Activated gamma-delta T cell (primary cell): ENCODE results near the gene BTAF1.

Source experiments
- DNase-seq: peaks from one replicate; lab custom pipeline; 2025; lab: John Stamatoyannopoulos, UW

Gene BTAF1

DNA sequence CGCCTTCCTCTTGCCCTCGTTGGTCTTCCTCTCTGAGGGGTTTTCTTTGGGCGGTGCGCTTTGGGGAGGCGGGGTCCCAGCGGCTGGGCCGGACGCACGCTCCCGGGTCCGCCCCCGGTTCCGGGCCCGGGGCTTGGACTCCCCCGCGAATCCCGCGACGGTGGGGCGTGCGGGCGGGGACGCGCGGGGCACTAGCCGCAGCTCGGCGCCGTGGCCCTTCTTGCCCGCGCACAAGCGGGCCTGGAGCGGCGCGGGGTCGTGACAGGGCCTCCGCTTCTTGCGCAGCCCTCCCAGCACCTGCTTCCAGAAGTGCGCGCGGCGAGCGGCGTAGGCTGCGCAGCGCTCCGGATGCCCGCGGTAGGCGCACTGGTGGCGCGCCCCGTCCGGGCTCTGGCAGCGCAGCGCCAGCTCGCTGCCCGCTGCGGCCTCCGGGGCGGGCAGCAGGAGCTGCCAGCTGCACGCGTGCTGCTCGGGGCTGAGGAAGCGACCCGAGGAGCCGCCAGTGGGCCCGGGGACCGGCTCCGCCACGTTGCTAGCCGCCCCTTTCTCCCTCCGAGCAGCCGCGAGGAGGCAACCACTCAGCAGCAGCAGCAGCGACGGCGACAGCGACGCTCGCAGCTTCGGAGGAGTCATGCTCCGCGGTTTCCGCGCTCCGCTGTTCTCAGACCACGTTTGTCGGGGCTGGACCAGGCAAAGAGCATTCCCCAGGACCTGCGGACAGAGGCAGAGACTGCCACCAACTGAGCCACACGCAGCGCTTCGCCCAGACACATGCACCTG lies 15.0 kb upstream of the BTAF1 start:
- DNase-seq: peak; percentile 57

DNA sequence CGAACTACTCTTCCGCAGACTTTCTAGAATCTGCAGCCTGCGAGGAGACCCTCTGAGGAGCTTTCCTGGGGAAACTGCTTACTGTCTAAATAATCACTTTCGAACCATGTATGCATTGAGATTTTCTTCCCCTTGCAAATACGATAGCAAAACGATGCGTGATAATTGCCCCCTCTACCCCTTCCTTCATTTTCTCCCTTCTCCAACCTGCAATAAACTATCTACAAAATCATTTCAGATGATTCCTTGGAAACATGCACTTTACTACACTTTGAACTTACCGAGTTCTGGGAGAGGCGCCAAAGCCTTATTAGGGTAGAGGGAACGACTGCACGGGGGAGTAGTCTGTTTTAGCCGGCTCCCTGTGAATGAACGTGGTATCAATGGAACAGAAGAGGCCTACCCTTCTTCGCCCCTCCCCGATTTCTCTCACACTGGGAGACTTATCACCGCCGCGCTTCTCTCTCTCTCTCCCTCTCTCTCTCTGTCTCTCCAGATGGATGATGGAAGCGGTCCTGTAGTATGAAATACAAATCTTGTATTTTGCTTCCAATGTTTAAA lies 14.4 kb upstream of the BTAF1 start, which contains the start of gene FGFBP3:
Gene FGFBP3, minus strand, starts transcription at position 370 of the 561 bp plus-strand sequence. CDS start 517 bp downstream, outside the sequence.
- no peak for DNase-seq

DNA sequence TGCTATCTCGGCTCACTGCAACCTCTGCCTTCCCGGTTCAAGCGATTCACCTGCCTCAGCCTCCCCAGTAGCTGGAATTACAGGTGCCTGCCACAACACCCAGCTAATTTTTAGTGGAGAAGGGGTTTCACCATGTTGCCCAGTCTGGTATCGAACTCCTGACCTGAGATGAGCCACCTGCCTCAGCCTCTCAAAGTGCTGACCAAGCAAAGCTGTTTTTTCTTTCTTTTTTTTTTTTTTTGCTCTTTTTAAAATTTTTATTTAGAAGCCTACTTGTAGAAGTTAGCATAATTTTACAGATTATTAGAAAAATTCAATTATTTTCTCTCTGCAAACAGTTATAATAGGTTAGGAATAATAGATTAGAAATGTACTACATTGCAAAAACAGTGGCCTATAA lies 13.1 kb upstream of the BTAF1 start:
- no peak for DNase-seq

DNA sequence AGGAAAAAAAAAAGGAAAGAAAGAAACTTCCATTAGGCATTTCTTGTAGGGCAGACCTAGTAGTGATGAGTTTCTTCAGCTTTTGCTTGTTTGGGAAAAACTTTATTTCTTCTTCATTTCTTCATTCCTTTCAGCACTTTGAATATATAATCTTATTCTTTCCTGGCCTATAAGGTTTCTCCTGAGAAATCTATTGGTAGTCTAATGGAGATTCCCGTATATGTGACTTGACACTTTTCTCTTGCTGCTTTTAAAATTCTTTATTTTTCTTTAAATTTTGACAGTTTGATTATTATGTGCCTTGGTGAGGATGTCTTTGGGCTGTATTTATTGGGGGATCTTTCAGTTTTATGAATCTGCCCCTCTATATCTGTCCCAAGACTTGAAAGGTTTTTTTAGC lies 3.9 kb upstream of the BTAF1 start:
- DNase-seq: no peak

DNA sequence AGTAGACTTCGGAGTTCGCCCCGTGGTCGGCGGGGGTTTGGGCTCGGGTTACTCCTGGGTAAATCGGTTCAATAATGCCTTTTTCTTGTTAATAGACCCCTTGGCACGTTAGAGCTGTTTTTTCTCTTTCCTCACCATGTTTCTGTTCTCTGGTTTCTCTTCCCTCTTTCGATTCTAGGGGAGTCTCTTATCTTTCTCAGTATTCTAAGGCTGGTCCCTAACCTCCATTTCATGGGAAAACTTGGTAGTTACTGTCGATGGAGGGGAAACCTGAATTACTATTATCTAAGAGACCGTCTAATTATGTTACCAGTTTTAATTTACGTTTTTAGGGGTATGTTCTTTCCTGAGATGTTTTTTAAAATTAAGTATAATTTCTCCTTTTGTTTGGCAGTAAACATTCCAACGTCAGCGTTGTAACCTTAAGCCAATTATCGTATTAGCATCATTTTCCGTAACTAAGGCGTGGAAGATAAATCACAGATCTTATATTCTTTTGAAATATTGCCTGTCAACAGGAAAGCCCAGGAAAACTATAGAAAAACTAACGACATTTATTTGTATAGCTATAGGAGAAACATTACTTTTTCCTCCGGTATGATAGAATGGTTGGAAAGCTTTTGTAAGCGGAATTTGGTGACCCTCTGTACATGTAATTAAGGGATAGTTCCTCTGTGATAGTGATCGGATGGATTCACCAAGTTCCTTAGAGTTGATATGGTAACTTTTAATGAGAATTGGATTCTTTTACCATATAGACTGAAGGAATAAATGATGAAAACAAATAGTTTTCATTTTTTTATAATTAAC lies 847 bp downstream of the BTAF1 start:
- DNase-seq: no peak

DNA sequence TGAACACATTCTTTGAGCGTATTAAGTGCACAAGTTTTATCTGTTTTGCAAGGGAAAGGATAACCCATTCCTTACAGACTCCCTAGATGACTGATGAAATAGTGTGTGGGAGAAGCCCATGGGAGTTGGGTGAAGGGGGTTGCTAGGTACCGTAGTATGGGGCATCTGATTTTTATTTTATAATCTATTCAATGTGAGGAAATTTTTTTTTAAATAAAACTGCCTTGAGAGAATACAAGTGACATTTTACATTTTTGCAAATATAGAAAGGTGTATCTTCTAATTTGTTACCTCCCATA lies 1.4 kb downstream of the BTAF1 start:
- DNase-seq: no peak

DNA sequence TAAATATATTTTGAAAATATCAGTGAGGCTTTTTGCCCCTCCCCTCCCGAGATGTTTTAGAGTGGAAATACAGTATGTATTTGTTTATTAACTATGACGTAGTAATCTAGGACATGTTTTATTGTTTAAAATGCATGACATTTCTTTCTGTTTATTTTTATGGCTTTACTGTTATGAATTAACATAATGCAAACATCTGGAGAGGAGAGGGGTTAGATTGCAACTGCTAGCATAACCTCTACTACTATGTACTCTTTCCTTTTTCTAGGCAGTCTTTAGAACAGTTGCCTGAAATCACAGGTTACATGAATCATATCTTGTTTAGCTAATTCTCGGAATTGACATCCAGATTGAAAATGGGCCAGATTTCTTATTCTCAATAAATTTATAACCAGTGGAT lies 7.4 kb downstream of the BTAF1 start:
- DNase-seq: no peak

DNA sequence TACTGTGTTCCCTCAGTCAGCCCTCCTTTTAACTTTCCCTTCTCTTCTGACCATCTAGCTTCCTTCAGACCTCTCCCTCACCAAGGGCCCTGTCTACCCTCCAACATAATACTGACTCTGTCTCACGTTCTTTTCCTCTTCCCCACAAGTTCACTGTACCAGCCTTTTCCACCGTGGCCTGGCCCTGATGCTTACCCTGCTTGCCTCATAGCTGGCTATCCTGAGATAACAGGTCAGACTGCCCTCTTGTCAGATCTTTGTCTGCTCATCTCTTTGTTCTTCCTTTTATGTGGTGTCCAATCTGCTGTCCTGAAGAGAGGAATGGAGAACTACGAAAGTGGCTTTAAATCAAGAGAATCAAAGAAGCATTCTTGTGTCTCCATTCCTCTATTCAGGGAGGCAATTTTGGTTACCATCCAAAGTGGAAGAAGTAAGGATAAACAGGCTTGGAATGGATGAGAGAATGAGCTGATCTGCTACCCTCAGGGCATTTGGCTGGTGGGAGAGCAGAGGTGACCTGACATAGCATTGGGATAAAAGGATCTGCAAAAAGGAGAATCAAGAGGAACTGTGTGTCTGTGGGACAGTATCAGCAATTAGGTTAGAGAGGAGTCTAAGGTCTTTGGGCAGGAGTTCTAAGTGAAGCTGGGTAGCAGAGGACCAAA lies 8.1 kb downstream of the BTAF1 start:
- no peak for DNase-seq

DNA sequence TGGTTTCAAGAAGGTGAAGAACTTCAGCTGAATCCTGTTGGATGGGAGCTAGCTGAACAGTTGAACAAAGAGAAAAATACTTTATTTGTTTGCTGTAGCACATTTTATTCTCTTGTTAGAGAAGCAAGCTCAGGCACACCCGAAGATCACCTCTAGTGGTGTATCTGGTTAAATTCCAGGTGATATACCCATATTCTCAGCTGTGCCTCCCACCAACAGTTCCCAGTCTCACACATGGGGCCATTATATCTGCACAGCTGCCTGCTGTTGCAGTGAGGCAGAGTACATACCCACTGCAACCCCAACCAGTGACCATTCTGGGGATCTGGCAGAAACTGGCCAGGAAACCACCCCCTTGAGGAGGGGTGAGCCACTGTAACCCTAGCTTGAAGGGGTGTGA lies 9.2 kb downstream of the BTAF1 start:
- DNase-seq: no peak

DNA sequence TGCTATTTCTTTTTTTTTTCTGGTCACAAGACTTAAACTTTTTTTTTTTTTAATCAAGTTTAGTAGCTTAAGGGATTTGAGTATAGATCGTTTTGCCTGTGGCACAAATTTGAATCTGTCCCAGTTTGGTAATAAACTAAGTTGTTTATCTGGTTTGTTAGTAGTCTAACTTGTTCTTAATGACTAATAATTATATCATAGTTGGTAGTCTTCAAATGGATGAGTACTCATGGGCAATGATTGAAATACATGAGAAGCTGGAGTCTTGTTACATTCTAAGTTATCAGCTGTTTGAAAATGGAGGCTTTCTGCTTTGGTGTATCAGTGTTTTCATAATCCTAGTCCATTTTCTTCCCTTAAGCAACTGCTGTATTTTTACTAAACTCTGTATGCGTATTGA lies 12.3 kb downstream of the BTAF1 start:
- DNase-seq: no peak

DNA sequence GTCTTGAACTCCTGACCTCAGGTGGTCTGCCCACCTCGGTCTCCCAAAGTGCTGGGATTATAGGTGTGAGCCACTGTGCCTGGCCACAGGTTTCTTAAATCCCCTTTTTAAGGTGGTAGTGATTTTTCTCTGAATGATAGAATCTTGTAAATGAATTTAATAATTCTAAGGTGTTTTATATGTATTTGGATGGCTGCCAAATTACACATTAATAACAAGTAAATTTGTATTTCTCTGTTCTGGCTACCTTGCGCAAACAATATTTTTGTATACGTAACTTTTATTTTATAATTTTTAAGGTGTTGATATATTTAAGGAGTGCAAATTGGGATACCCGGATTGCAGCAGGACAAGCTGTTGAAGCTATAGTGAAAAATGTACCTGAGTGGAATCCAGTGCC lies 16.1 kb downstream of the BTAF1 start:
- no peak for DNase-seq

DNA sequence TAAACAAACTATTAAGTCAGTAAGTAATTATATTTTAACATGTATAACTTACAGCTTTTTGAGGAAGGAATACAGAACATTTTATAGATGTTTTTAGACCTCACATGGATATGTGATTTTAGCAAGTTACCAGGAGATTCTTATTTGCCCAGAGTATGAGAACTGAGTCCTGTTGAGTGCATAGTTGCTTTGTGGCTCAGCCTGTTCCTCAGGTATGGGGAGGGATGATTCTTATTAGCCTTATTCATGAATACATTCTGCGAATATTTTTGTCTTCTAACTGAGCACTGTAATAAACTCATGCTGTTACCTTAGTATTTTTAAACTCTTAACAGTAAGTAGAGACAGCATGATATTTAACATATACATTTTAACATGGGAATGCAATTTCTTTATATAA lies 17.9 kb downstream of the BTAF1 start:
- DNase-seq: no peak

DNA sequence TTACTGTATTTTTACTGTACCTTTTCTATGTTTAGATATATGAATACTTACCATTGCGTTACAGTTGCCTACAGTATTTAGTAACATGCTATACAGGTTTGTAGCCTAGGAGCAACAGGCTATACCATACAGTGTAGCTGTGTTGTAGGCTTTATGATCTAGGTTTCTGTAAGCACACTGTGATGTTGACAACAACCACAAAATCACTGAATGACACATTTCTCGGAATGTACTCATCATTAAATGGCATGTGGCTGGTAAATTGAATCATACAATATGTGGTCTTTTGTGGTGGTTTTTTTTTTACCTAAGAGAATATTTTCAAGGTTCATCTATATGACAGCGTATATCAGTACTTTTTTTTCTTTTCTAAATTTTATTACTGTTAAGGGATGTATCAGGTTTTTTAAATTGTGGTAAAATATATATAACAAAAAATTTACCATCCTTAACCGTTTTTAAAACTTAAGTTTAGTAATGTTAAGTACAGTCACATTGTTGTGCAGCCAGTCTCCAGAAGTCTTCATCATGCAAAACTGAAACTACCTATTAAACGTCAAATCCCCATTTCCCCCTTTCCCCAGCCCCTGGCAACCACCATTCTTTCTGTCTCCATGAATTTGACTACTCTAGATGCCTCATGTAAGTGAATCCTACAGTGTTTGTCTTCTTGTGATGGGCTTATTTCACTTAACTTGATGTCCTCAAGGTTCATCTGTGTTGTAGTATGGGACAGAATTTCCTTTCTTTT lies 21.5 kb downstream of the BTAF1 start:
- DNase-seq: no peak

DNA sequence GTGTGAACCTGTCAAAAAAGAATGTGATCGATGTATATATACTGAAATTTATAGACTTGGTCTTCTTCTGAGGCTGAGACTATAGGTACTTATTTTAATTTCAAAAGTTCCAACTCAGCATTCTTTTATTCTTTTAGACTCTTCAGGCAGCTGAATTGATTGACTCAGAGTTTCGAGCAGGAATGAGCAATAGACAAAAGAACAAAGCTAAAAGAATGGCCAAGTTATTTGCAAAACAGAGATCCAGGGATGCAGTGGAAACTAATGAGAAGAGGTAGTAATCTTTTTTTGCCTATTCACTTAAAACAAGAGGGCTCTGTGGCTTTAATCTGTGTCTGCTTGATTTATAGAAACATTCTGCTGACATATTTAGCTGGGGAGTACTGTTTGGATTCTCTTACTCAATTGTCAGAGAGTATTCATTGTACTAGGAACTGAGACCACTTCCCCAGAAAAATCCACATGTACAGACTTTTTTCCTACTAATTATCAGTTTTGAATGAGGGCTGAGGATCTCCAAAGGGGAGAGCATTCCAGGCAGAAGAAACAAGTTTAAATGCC lies 30.1 kb downstream of the BTAF1 start:
- DNase-seq: no peak

DNA sequence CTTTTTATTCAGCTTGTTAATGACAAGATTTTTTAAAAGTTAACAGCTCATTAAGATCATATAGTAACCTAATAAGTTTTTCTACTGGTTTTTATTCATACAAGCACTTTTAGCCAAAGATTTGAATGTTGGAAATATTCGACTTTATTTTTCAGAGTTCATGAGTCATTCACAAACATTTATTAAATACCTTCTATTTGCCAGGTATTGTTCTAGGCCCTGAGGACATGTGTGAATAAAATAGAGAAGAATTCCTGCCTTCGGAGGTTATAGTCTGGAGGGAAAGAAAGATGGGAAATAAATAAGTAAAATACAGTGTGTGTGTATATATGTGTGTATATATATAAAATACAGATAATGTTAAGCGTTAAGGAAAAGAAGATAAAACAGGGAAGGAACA lies 31.5 kb downstream of the BTAF1 start:
- DNase-seq: no peak

DNA sequence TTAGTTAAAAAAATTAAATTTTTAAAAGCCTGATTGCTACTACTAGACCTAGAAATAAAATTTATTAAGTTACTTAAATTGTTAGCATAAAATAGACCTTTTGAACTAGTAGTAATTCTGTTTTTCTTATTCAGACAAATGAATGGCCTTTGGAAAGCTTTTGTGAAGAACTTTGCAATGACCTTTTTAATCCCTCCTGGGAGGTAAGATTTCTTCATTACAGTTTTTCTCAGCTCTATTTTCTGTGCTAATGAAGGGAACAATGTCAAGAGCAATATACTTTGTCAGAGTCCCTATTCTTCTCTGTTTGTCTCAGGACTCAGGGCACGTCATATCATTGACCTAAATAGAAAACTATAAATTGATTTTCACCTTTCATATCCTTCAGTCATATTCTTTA lies 33.5 kb downstream of the BTAF1 start:
- DNase-seq: no peak

DNA sequence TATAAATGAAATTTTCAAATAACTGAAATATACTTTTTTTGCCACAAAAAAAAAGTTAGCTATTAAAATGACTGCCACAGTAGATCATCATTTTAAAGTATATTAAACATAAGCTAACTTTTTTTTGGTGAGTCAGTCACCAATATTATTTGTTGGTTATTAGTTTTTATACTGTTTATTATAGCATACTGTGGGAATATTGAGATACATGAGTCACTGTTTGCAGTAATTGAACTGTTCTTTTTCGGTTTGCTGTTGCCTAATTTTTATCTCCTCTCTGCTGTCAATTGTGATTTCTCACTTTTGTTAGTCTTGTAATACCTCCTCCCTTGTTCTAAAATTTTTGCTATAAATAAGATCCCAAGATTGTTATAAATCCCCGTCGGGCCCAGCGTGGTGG lies 45.7 kb downstream of the BTAF1 start:
- no peak for DNase-seq

DNA sequence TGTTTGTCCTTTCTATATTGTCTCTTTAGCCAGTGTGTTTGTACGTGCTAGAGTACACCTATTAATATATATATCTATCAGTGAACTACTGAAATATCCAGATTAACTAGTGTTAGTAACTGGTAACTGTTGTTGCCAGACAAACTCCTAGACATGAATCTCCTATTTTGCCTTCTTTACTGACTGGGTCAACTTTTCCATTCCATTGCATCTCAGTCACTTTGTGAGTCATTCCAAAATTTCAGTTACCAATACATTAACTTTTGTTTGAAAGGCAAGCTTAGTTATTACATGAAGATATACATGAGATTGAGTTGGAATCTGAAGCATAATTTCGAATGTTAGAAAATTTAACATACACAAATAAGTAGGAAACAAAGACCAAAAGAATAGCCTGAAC lies 51.4 kb downstream of the BTAF1 start:
- no peak for DNase-seq

DNA sequence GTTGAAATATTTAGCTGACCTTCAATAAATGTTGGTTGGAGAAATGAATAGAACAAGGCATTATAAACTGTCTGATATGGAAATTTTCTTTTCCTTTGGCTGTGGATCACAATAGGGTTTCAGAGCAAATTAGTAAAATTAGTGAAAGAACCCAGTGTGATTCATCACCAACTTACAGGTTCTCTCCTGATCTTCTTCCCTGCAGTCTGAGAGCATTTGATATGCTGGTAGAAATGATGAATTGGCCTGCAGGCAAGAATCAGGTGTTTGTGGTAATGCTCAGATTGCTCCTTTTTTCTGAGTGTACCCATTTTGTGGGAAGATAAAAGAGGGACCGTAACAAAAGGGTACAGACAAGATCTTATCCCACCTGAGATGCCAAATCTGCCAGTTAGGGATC lies 51.9 kb downstream of the BTAF1 start:
- no peak for DNase-seq

DNA sequence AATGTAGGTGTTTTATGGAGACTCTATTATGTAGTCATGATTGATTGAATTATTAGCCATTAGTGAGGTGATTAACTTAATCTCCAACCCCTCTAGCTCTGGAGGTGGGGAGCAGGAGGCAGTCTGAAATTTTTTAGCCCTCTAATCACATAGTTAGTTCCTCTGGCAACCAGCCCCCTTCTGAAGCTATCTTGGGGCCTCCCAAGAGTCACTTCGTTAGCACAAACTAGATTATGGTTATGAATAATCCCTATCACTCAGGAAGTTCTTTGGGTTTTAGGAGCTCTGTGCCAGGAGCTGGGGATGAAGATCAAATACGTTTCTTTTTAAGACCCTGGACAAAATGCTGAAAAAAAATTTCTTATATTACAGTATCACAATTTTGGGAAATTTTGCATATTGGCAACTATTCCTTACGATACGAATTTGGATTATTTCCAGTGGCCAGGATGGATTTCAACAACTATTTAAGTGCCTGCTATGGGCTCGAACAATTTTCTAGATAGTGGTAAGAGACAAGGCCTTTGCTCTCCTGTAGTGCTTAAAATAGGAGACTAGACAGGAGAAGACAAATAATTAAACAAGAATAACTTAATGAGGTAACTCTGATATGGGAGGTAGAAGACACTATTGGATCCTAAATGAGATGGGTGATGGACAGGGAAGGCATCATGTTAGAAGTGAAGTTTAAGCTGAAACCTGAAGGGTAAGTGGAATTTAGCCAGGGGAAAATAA lies 52.9 kb downstream of the BTAF1 start:
- no peak for DNase-seq

DNA sequence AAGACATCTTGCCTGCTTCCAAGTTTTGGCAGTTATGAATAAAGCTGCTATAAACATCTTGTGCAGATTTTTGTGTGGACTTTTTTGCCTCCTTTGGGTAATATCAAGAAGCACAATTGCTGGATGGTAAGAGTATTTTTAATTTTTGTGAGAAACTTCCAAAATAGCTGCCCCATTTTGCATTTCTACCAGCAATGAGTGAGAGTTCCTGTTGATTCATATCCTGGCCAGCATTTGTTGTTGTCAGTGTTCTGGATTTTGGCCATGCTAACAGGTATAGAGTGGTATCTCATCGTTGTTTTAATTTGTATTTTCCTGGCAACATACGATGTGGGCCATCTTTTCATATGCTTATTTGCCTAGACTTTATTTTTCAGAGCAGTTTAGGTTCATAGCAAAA lies 53.9 kb downstream of the BTAF1 start:
- DNase-seq: no peak
